Activated T-helper 1 cell treated with anti-CD3 and anti-CD28 coated beads, Interleukin-12 subunit alpha, Interleukin-12 subunit beta, Interleukin-2, Interleukin-4 antibody, amounts not matched to agents 30 ng/mL and 10 ng/mL and 1 ng/mL, durations not matched to agents 14 hours and 24 hours and 36 hours (primary cell): ENCODE measurements around the gene TSPYL4. TPM values are rescaled to one million over a fixed set of nuclear protein-coding genes. Genes with fewer than 3 reads are reported as not detected.

Experiments used
- DNase-seq: peaks from one replicate; pipeline ENCODE4 v3.0.0; 2021; ENCODE audit warnings: low spot score
- H3K27ac Mint-ChIP-seq: one replicate; pipeline ENCODE4 v1.8.0; 2021; ENCODE audit warnings: mild to moderate bottlenecking, mixed read lengths
- H3K27me3 Mint-ChIP-seq: one replicate; pipeline ENCODE4 v1.8.0; 2022; ENCODE audit warnings: mild to moderate bottlenecking, moderate library complexity, mixed read lengths; ENCODE audit not compliant: insufficient read depth
- H3K36me3 Mint-ChIP-seq: one replicate; pipeline ENCODE4 v1.8.0; 2021; ENCODE audit warnings: low read depth, mixed read lengths
- H3K4me1 Mint-ChIP-seq: one replicate; pipeline ENCODE4 v1.8.0; 2021; ENCODE audit warnings: low read depth, mixed read lengths
- H3K4me3 Mint-ChIP-seq: one replicate; pipeline ENCODE4 v1.8.0; 2021; ENCODE audit warnings: mild to moderate bottlenecking, moderate library complexity, mixed read lengths
- H3K9me3 Mint-ChIP-seq: one replicate; pipeline ENCODE4 v1.8.0; 2021; ENCODE audit warnings: mixed read lengths
- intact Hi-C: fragments of 100-400 bp; cut with micrococcal nuclease; formaldehyde crosslinking; loops from one replicate; pipeline ENCODE4 v1.15.1; 2024
- total RNA-seq: library from RNA; stranded (reverse); gene quantifications from 2 replicates; pipeline ENCODE4 v1.2.3, GENCODE V29; 2022

The TSPYL4 gene
- total RNA-seq, 1 donor from 2014 or later = 21.4 TPM

- Mint-ChIP-seq H3K36me3 (no peaks in the 10 kb centered on the region), H3K27ac (no peak overlapping the region), H3K27me3 (no peaks in the 10 kb centered on the region), H3K9me3 (no peaks in the 10 kb centered on the region), H3K4me1 (no peaks in the 10 kb centered on the region), H3K4me3 (no peak overlapping the region)
- DNase-seq = no peak
- intact Hi-C loops = no loop called here
These were observed 43.0 kb downstream of the TSPYL4 start for GRCh38 chr6:116210750-116211425.

DNA sequence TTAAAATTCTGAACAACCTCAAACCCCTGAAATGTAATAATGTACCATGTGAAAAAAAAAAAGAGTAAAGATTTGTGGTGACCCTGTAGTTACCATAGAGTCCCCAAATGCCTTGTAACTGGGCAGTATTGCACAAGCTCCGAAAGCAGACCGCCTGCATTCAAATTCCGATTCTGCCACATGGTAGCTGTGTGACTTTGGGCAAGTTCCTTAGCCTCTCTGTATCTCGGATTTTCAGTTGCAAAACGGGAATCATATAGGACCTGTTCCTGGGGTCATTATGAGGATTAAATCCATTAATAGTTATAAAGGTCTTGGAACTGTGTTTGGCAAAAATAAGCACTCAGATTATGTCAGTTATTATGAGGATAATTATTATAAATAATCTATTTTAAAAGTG lies 43.6 kb downstream of the TSPYL4 start:
- intact Hi-C loops = no loop called here
- H3K4me1 Mint-ChIP-seq = no peaks in the 10 kb centered on the region
- H3K27me3 Mint-ChIP-seq = no peaks in the 10 kb centered on the region
- no peak overlapping the region for H3K27ac Mint-ChIP-seq
- no peaks in the 10 kb centered on the region for H3K36me3 Mint-ChIP-seq
- H3K4me3 Mint-ChIP-seq = no peak overlapping the region
- no peak for DNase-seq
- H3K9me3 Mint-ChIP-seq = no peaks in the 10 kb centered on the region

GRCh38 chr6:116208056-116208785 lies 45.7 kb downstream of the TSPYL4 start:
- H3K4me3 Mint-ChIP-seq = no peak overlapping the region
- no peaks in the 10 kb centered on the region for H3K36me3 Mint-ChIP-seq
- H3K4me1 Mint-ChIP-seq = no peaks in the 10 kb centered on the region
- no peaks in the 10 kb centered on the region for H3K27me3 Mint-ChIP-seq
- no peak for DNase-seq
- intact Hi-C loops = no loop called here
- H3K27ac Mint-ChIP-seq = no peak overlapping the region
- no peaks in the 10 kb centered on the region for H3K9me3 Mint-ChIP-seq

DNA sequence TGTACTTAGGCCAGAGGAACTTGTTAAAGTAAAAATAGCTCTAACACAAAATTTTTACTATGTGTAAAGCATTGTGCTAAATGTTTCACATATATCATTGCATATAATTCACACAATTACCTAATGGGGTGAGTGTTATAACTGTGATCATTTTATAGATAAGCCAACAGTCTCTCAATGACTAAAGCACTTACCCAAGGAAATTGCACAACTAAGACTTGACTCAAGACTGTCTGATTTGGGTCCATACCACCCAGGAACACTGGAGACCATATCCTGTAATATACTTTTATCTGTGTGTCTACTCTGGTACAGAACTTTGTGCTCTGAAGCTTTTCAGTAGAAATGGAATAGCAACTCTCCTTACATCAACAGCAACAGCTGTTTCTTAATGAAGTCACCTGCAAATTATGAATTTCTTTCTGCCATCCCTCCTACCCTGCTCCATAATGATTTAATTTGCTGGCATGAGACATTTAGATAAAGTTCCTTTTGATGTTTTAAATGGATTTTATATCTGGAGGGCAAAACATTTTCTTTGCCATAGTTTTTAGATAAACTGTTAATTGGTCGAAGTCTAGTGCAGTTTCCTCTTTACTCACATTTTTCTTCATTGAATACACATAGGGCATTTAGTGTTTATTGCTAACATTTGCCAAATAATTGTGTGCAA lies 47.5 kb downstream of the TSPYL4 start:
- no peaks in the 10 kb centered on the region for H3K27me3 Mint-ChIP-seq
- no peaks in the 10 kb centered on the region for H3K4me1 Mint-ChIP-seq
- no peak overlapping the region for H3K4me3 Mint-ChIP-seq
- H3K9me3 Mint-ChIP-seq = no peaks in the 10 kb centered on the region
- intact Hi-C loops = no loop called here
- no peak for DNase-seq
- no peaks in the 10 kb centered on the region for H3K36me3 Mint-ChIP-seq
- H3K27ac Mint-ChIP-seq = no peak overlapping the region

DNA sequence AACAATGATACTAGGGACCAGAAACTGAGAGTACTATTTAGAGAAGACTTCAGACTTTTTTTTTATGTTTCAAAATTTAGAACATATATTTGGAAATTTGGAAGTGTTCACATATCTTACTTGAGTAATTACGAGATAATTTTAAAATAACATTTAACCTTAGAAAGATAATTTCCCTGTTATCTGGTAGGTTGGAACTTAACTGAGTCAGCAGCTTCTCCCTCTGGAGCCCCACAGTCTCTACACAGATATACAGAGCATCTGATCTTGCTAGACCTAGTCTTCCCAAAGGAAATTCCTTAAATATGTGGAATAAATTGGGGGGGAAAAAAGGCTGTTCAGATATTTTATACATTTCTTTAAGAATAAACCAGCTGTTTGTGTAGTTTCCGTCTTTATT lies 48.6 kb downstream of the TSPYL4 start:
- no peaks in the 10 kb centered on the region for H3K27me3 Mint-ChIP-seq
- intact Hi-C loops = no loop called here

GRCh38 chr6:116201538-116201937 lies 52.3 kb downstream of the TSPYL4 start:
- no peak for DNase-seq
- Mint-ChIP-seq H3K4me3 (no peak overlapping the region), H3K9me3 (no peaks in the 10 kb centered on the region), H3K27me3 (no peaks in the 10 kb centered on the region), H3K27ac (no peak overlapping the region), H3K36me3 (no peaks in the 10 kb centered on the region), H3K4me1 (no peaks in the 10 kb centered on the region)
- intact Hi-C loops = no loop called here

More for the DNA sequence above, 48.6 kb downstream of the TSPYL4 start:
- H3K4me1 Mint-ChIP-seq = no peaks in the 10 kb centered on the region
- no peak overlapping the region for H3K4me3 Mint-ChIP-seq
- no peak for DNase-seq
- no peak overlapping the region for H3K27ac Mint-ChIP-seq
- no peaks in the 10 kb centered on the region for H3K36me3 Mint-ChIP-seq
- H3K9me3 Mint-ChIP-seq = no peaks in the 10 kb centered on the region

GRCh38 chr6:116200619-116201249 lies 53.1 kb downstream of the TSPYL4 start:
- H3K27ac Mint-ChIP-seq = no peak overlapping the region
- H3K4me1 Mint-ChIP-seq = no peaks in the 10 kb centered on the region
- no peak for DNase-seq
- intact Hi-C loops = no loop called here
- H3K36me3 Mint-ChIP-seq = no peaks in the 10 kb centered on the region
- no peaks in the 10 kb centered on the region for H3K9me3 Mint-ChIP-seq
- no peaks in the 10 kb centered on the region for H3K27me3 Mint-ChIP-seq
- no peak overlapping the region for H3K4me3 Mint-ChIP-seq

Other genes starting within 250 kb of the TSPYL4 start
- 0.02 TPM in 1 of 2 replicates, not detected in the other for gene FRK, start 193.2 kb downstream of the TSPYL4 start, total RNA-seq
- gene NT5DC1, start 153.2 kb downstream of the TSPYL4 start, total RNA-seq = 30.1 and 37.2 TPM in 2 replicates
- gene COL10A1, start 127.9 kb downstream of the TSPYL4 start, total RNA-seq = not detected in 2 replicates
- gene TSPYL1, start 25.9 kb upstream of the TSPYL4 start, total RNA-seq = 41.8 and 43.5 TPM in 2 replicates
- 1.9 and 3.1 TPM in 2 replicates for gene DSE, start 116.9 kb upstream of the TSPYL4 start, total RNA-seq
- gene CALHM6, start 207.3 kb upstream of the TSPYL4 start, total RNA-seq = 27.7 and 29.2 TPM in 2 replicates